ENCODE results near the gene ZFAND2B. TPM values are rescaled to one million over a fixed set of nuclear protein-coding genes. Genes with fewer than 3 reads are reported as not detected.

Gene ZFAND2B
- polyA plus RNA-seq, 1 of the 3 experiments (the other 2 are of a cell fraction) = 39.9 TPM

GRCh38 chr2:219174801-219175200 is 31.8 kb upstream of the ZFAND2B start (continued):
- no peak for TF ChIP-seq RAD21 (IDR thresholded peaks at IDR 0.05; ENCODE audit: low read length)
- TF ChIP-seq REST (IDR thresholded peaks at IDR 0.05; ENCODE audit: low read depth, low read length) = no peak

GRCh38 chr2:219175486-219175885 is 31.1 kb upstream of the ZFAND2B start:
- H3F3A ChIP-seq (replicated peaks; ENCODE audit: insufficient read depth) = peaks cover 10% of the 10 kb centered on the region
- peak overlapping the region in 1 of 2 experiments; percentile 89; a peak in 2 of 4 replicates for H3K4me3 ChIP-seq (ENCODE audit: low read depth in 2 of 2, low read length in 1 of 2)
- H2AFZ ChIP-seq (ENCODE audit: low read depth) = no peak overlapping the region
- H3K9me3 ChIP-seq = no peaks in the 10 kb centered on the region
- peaks cover 0 to 17% of the 10 kb centered on the region in 2 experiments; a peak in 2 of 4 replicates for H3K4me1 ChIP-seq (ENCODE audit: control insufficient read depth in 1 of 2, insufficient read depth in 2 of 2, low read depth in 1 of 2, low read length in 1 of 2)
- H3K27me3 ChIP-seq (ENCODE audit: insufficient read depth) = no peaks in the 10 kb centered on the region
- TF ChIP-seq REST (IDR thresholded peaks at IDR 0.05; ENCODE audit: low read depth, low read length) (no peak), YY1 (IDR thresholded peaks at IDR 0.05; ENCODE audit: low read depth) (no peak), IRF3 (IDR thresholded peaks at IDR 0.05; ENCODE audit: low read depth, low read length) (no peak), ZBTB33 (IDR thresholded peaks at IDR 0.05; ENCODE audit: borderline replicate concordance, low read depth) (no peak), ELF1 (IDR thresholded peaks at IDR 0.05) (no peak), RXRA (IDR thresholded peaks at IDR 0.05; ENCODE audit: borderline replicate concordance, low read depth) (no peak), TEAD4 (IDR thresholded peaks at IDR 0.05; ENCODE audit: borderline replicate concordance, insufficient read depth) (no peak)
- H3K9me2 ChIP-seq = no peaks in the 10 kb centered on the region
- peaks cover 10% of the 10 kb centered on the region for H4K20me1 ChIP-seq (ENCODE audit: insufficient read depth)
- ChIA-PET POLR2A (interaction anchor here (0.9 to 2.3 kb wide), 3 partner anchors 10 to 172 kb away, joined by 3 to 13 read pairs (median 5); partner anchors contain the start of gene ABCB6), CTCF (interaction anchor here (0.6 to 8.7 kb wide), 19 partner anchors 11 to 374 kb away, joined by 3 to 104 read pairs (median 4); partner anchors contain the start of genes DNAJB2, GLB1L, NHEJ1 and STK16)
- H3K9ac ChIP-seq = no peak overlapping the region
- H3K79me2 ChIP-seq (ENCODE audit: insufficient read depth) = peaks cover 35% of the 10 kb centered on the region
- no peak for DNase-seq
- peaks cover 18 to 43% of the 10 kb centered on the region in 2 experiments for H3K36me3 ChIP-seq (replicated peaks in 1 of 2; ENCODE audit: control insufficient read depth in 1 of 2, insufficient read depth in 2 of 2, low read length in 1 of 2)
- H3K27ac ChIP-seq (ENCODE audit: low read depth in 2 of 2, low read length in 1 of 2) = no peak overlapping the region
- 82% methylated on average over 7 of the region's 7 CpGs for WGBS (ENCODE audit: low lambda C conversion rate)
- H3K4me2 ChIP-seq = peak overlapping the region; percentile 96

All from SK-N-SH (cell line).